Measurements from ENCODE around the gene ALDH3A1. TPM values are rescaled to one million over a fixed set of nuclear protein-coding genes. Genes with fewer than 3 reads are reported as not detected.

The ALDH3A1 gene
- total and polyA plus RNA-seq, 2 of the 4 experiments (the other 2 are of a cell fraction), result not detected

DNA sequence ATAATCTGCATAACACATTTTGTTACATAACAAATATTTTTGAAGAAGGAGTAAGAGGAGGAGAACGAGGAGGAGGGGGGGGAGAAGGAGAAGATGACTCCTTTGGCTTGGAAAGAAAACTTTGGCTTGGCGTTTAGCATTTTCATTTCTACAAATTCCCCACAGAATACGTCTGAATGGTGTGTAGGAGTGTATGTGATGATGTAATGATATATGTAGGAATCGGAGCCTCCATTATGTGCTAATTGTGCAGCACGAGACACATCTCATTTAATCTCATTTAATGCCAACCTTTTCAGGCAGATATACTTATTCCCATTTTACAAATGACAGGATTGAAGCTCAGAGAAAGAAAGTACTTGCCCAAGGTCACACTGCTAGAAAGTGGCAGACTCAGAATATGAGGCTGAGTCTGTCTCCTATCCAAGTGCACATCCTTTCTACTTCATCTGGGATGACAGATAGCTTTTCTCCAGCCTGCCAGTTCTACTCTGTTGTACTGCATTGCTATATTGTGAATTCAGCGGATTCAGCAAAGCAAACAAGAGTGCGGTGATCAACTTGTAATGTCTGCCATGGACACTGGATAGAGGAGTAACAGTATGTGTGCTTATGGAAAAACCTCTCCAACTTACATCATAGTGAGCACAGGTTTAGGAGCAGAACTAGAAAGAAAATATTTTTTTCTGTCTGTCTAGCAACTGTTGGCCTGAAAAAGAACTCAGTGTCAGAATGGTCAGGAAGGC lies 21.3 kb downstream of the ALDH3A1 start:
- Histone ChIP-seq H3K27ac (ENCODE audit: insufficient read depth, low read length) (peak overlapping the region; percentile 88; the same call in 1 of the 2 replicates), H3K27me3 (ENCODE audit: control insufficient read depth, insufficient read depth, low read length) (peaks cover 20% of the 10 kb centered on the region), H3K14ac (replicated peaks; ENCODE audit: low read depth, low read length) (no peak overlapping the region), H3K4ac (ENCODE audit: low read depth, low read length) (no peak overlapping the region), H4K20me1 (ENCODE audit: insufficient read depth, low read length) (no peaks in the 10 kb centered on the region), H3K4me3 (ENCODE audit: insufficient read depth, low read depth, low read length) (no peak overlapping the region), H4K5ac (ENCODE audit: low read depth, low read length) (peak overlapping the region; percentile 77; the same call in 1 of the 2 replicates), H3K79me1 (ENCODE audit: low read depth in 1 of 2, low read length in 2 of 2) (no peaks in the 10 kb centered on the region), H3K23ac (ENCODE audit: low read depth, low read length) (no peak overlapping the region), H3K18ac (ENCODE audit: low read depth, low read length) (peak overlapping the region; percentile 83; the same call in 1 of the 2 replicates), H3K4me1 (ENCODE audit: control insufficient read depth, insufficient read depth, low read length) (peaks cover 11% of the 10 kb centered on the region; the same call in 1 of the 2 replicates), H3K4me2 (ENCODE audit: low read depth, low read length) (no peak overlapping the region), H4K91ac (ENCODE audit: insufficient read depth, low read depth, low read length) (no peak overlapping the region), H3K36me3 (ENCODE audit: control insufficient read depth, insufficient read depth, low read length) (no peaks in the 10 kb centered on the region), H2BK15ac (ENCODE audit: low read depth, low read length) (no peak overlapping the region), H3K56ac (ENCODE audit: extremely low read depth, insufficient read depth, low read length) (no peak overlapping the region), H4K8ac (ENCODE audit: low read depth in 2 of 2, low read length in 2 of 2) (peak overlapping the region in 1 of 2 experiments; percentile 24; a peak in 1 of 4 replicates), H2BK120ac (ENCODE audit: low read depth, low read length) (peak overlapping the region; percentile 16), H2AFZ (replicated peaks; ENCODE audit: low read length, poor library complexity) (no peak overlapping the region), H2AK5ac (ENCODE audit: low read depth, low read length) (no peak overlapping the region), H3K9me3 (ENCODE audit: control insufficient read depth, insufficient read depth, low read length) (peaks cover 2% of the 10 kb centered on the region; the same call in 1 of the 2 replicates), H3K9ac (ENCODE audit: low read depth, low read length) (no peak overlapping the region), H2BK5ac (ENCODE audit: low read depth, low read length, poor library complexity, severe bottlenecking) (no peak overlapping the region), H3K9me1 (ENCODE audit: insufficient read depth, low read length) (0 out of 2 replicates have a peak, but pooled peaks cover 4% of the 10 kb centered on the region), H2BK20ac (ENCODE audit: low read depth, low read length) (peak overlapping the region; percentile 11; the same call in 1 of the 2 replicates), H2AK9ac (replicated peaks; ENCODE audit: low read depth, low read length, poor library complexity) (no peak overlapping the region)
- dilution Hi-C loops (cut with HindIII; ENCODE audit: low sequenced_read_pairs, unreplicated experiment), result no loop called here
- BruUV-seq (replicated peaks), result no TSS peak
- DNase-seq (no peak), ATAC-seq (ENCODE audit: low read depth) (no peak)
- intact Hi-C loops (cut with micrococcal nuclease), result no loop called here
- TF ChIP-seq, protein P1, sequence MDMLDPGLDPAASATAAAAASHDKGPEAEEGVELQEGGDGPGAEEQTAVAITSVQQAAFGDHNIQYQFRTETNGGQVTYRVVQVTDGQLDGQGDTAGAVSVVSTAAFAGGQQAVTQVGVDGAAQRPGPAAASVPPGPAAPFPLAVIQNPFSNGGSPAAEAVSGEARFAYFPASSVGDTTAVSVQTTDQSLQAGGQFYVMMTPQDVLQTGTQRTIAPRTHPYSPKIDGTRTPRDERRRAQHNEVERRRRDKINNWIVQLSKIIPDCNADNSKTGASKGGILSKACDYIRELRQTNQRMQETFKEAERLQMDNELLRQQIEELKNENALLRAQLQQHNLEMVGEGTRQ (IDR thresholded peaks at IDR 0.05; ENCODE audit: low read depth, low read length), result no peak
- no peak for TF ChIP-seq BHLHE40 (IDR thresholded peaks at IDR 0.05; ENCODE audit: low read depth, low read length)
- ChIA-PET CTCF (no interaction called here), POLR2A (ENCODE audit: unreplicated experiment) (no interaction called here)
- in situ Hi-C loops (cut with MboI; ENCODE audit: low sequenced_read_pairs), result no loop called here
- no CpG with 5 or more reads among the region's 7 CpGs for WGBS, 2 experiments (ENCODE audit: extremely low coverage in 2 of 2, insufficient read length in 1 of 2)
